Hypothalamus (tissue), 51 donors: Measurements from ENCODE around the gene WHRN.
A peak's percentile ranks its signal among the peaks of the same experiment; 100 is the strongest.

Source experiments
- DNase-seq, 51 donors: peaks; one replicate each; lab custom pipeline; 2025; lab: John Stamatoyannopoulos, UW

The WHRN gene

DNA sequence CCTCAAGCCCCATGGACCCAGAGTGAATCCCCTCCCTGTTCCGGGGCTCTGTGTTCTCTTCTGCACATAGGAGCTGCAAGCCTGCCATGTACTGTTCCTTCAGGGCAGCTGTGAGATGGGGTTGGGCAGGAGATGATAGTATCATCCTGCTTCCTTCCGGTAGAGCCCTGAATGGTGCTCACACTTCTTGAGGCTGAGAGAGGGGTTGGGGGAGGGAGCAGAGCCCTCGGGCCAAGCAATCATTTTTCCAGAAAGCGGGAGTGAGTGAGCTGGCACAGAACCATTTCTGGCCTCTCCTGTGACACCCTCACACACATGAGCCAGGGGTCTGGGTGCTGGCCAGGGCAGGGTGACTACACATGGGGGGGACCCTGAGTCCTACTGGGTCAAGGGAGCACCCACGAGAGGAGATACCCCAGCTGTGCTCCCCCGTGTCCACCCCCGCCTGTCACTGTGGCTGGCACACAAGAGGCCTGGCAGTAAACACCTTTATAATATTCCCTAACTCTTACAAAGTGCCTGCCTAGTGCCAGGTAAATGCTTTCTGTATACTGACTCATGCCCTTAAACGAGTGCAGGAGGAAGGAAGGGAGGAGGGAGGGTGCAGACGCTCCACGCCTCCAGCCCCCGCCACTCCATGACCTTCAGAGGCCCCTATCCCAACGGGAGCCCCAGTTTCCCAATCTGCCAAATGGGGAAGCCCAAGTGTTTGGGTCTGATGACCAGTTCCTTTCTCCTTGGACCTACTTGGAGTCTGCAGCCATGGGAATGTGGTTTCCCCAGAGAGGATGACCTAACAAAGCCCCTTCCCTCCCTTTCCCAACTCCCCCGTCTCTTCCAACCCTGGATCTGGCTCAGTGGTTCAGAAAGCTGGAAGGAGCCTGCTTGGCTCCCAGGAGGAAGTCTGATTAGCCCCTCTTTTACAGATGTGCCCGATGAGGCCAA, 133.0 kb downstream of the WHRN start:
- DNase-seq, result peak in 5 of 51 donors; percentile 9 to 41 (median 31)

GRCh38 chr9:114371343-114371944, 133.8 kb downstream of the WHRN start:
- no peak for DNase-seq

DNA sequence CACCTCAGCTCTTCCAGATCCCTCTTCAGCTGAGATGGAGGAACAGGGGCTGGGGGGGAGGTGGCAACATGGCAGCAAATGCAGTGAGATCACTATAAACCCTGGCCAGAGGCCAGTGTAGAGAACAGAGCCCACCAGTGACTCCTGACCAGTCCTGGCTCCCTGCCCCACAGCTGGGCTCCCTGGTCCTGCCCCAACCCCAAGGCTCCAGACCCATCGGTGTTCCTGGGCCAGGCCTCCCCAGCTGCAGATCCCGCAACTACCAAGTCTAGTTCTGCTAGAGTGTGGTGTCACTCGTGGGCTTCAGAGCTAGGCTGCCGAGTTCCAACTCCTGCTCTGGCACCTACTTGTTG, 134.3 kb downstream of the WHRN start:
- DNase-seq, result peak in 45 of 51 donors; percentile 13 to 94 (median 73)

DNA sequence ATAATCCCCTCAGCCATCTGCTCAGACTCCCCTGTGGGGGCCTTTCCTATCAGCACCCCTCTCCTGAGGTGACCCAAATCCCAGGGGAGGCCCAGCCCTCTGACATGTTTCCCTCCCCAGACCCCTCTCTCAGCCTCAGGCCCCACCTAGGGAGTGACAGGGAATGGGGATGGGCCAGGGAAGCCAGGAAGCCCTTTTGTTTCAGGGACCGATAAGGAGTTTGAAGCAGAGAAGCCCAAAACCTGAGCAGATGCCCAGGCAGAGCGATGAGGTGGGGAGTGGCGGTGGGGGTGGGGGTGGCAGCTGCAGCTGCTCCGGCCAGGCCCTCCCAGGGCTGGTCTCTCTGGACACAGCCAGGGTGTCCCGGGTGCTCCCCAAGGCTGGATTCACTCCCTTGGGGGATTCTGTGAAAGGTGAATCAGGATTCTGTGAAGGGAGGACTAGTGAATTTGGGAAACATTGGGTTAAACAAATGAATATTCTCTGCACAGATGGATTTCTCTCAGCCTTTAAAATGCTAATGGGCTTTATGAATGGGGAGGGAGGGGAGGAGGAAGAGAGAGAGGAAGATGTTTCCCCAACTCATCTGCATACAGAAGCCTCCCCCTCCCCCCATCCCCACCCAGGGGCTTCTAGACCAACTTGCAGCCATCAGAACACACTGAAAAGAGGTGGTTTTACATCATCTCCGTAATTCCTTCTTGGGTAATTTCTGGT, 134.9 kb downstream of the WHRN start:
- peak in 16 of 51 donors; percentile 17 to 94 (median 32) for DNase-seq

DNA sequence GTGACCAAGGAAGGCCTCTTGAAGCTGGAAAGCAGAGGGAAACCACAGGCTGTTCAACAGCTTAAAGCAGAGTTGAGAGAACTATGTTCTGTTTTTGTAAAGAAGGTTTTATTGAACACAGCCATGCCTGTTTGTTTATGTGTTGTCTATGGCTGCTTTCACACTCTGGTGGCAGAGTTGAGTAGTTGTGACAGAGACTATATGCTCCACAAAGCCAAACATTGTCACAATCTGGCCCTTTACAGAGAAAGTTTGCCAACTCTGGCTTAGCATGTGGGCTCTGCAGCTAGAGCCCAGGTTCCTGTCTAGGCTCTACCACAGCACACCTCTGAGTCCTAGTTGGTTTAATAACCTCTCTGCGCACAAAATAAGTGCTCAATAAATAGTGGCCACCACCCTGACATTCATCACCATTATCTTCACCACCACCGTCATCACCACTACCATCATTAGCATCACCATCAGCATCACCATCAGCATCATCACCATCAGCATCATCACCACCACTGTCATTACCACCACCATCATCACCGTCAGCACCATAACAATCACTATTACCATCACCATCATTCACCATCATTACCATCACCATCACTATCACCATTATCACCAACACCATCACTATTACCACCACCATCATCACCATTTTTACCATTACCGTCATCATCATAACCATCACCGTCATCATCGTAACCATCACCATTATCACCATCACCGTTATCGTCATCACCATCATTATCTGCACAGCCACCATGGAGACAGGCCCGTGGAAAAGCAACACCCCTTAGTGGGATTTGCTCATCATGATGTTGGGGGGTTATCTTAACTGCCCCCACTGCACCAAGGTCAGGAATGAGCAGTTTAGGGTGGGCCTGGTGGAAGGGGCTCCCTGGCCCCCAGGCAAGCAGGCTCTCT, 135.8 kb downstream of the WHRN start:
- no peak for DNase-seq

GRCh38 chr9:114367772-114368569, 137.3 kb downstream of the WHRN start:
- no peak for DNase-seq

GRCh38 chr9:114367366-114367765, 137.9 kb downstream of the WHRN start:
- DNase-seq, result no peak

GRCh38 chr9:114366334-114367128, 138.7 kb downstream of the WHRN start:
- DNase-seq, result no peak

- no peak for DNase-seq
Measured at GRCh38 chr9:114365194-114365593, 140.1 kb downstream of the WHRN start.

GRCh38 chr9:114364134-114365041, 140.9 kb downstream of the WHRN start:
- no peak for DNase-seq

DNA sequence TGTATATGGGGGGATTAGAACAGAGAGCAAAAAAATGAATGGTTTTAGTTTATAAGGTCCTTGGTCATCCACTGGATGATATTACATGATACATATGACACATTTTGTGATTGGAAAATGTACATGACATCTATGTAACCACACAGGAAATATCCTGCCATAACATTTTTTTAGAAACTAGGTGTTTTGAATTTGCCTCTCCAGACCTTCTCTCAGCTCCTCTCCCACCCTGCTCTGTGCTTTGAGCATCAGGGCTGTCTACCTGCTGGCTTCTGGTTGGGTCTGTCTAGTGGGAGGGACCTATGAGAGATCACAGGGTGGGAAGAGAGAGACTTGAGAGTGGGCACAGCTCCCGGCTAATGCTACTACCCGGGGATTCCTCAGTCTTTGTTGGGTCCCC, 141.8 kb downstream of the WHRN start:
- no peak for DNase-seq

DNA sequence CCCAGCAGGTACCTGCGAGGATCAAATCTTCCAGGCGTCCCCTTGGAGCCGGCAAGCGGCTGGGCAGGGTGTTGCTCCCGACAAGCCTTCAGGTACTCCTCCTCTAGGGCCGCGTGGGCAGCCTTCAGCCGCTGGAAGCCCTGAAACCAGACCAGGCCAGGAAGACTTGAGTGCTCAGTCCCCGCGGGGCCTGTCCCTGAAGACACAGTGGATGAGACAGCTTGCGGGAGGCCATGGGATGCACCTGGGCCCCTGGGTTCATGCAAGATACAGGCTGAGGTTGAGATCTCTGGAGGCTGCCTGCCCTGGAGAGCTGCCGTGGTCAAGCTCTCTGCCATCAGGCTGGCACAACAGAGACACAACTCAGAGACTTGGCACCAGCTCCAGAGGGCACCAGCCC, 142.9 kb downstream of the WHRN start:
- DNase-seq, result no peak

DNA sequence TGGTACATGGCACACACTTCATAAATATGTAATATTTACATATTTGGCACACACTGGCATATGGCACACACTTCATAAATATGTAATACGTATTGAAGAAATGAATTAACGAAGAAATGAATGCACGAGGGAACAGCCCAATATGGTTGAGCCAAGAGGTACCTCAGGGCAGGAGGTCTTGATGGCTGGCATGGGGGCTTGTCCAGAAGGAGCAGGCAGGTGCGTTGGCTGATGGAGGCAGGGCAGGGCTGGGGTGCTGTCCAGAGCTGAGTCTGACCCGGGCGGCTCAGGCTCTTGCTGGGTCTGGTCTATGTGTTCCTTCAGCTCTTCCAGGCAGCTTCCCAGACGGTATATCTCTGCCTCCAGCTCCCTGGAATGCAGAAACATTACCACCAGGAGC, 143.7 kb downstream of the WHRN start:
- no peak for DNase-seq

DNA sequence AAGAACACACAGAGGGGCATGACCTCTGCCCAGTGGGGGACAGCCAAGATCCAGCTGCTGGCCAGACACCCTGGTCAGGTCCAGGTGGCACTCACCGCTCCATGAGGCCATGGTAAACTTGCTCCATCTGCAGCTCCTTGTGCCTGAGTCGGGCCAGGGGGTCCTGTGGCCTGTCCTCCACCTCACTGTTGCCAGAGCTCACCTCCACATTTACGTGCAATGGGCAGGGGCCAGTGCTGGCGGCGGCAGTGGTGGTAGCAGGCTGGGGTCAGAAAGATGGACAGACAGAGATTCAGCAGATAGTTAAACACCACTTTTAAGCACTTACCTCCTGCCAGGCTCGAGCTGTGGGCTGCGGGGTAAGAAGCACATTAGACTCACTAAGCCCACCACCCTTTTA, 145.5 kb downstream of the WHRN start:
- no peak for DNase-seq

DNA sequence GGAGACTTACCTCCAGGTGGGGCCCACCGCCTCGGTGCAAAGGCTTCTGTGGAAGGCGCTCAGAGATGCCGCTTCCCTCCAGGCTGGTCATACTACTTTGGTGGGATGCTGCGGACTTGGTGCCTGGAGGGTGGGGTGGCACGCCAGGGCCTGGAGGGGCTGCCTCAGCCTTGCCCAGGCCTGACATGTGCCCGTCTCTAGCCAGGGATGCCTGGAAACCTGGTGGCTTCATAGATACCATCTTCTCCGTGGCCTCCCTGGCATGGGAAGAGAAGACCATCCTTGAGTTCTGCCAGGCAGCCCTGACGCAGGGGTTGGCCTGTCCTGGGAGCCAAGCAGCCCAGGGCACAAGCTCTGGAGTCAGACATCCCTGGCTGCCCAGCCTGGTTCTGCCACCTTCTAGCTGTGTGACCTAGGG, 147.4 kb downstream of the WHRN start:
- DNase-seq, result no peak

DNA sequence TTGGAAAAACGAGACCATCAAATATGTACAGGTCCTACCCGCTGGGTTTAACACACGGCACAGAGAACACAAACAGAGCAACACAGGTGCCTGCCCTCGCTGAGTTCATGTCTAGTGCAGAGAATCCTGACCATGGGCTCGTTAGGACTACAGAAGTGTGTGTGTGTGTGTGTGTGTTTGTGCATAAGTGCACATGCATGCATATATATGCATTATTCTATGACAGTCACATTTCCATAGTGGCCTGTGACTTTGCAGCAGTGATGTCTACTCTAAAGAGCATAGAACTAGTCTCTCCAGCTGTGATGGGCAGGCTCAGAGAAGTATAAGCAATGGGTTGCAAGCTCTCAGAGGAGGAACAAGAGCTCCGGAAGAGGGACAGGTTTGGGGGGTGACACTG, 147.9 kb downstream of the WHRN start:
- DNase-seq, result no peak

- DNase-seq, result no peak
Measured at GRCh38 chr9:114356792-114357191, 148.5 kb downstream of the WHRN start.

- no peak for DNase-seq
Measured at GRCh38 chr9:114355821-114356220, 149.5 kb downstream of the WHRN start.
